GM21515 (cell line): ENCODE data around the gene CLHC1.
A peak's percentile ranks its signal among the peaks of the same experiment; 100 is the strongest.
"Not testable (repeated sequence)": the region's sequence is repeated elsewhere in the genome, so short reads cannot be mapped to it uniquely, and the experiment has no call there.

Experiments
- ATAC-seq: cut with Tn5 transposase; IDR thresholded peaks from one replicate; pipeline ENCODE4 v1.9.1; 2021; ENCODE audit not compliant: unreplicated experiment

CLHC1 gene

DNA sequence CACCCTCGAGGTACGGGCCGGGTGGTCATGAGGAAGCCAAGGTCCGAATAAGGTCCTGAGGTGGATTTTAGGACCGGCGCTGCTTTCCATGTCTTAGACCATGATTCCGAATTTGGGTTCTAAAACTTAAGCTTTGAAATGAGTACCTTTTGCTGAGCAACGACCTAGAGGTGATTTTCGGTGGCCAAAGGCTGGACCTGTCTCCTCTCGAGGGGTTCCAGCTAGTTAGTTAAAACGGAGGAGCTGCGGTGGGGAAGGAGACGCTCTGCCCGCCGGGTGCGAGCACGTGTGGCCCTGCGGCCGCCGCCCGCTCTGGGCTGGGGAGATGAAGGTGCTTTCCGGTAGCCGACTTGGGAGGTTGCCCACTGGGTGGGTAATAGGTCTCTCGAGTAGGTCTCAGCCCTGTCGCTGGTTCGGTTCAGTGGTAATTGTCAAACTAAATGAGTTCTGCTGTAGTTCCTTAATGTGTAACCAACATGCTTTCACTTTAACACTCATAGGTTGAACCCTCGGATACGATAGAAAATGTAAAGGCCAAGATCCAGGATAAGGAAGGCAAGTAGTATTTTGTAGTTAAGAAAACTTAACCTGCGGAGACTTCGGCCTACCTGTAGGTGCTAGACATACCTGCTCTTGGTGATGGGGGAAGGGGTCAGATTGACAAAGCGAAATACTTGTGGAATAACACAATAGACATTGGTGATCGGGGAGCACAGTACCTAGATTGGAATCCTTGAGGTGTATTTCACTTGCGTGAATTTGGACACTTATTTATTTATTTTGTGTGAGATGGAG lies 967 bp upstream of the CLHC1 start:
- peak; percentile 6 for ATAC-seq

DNA sequence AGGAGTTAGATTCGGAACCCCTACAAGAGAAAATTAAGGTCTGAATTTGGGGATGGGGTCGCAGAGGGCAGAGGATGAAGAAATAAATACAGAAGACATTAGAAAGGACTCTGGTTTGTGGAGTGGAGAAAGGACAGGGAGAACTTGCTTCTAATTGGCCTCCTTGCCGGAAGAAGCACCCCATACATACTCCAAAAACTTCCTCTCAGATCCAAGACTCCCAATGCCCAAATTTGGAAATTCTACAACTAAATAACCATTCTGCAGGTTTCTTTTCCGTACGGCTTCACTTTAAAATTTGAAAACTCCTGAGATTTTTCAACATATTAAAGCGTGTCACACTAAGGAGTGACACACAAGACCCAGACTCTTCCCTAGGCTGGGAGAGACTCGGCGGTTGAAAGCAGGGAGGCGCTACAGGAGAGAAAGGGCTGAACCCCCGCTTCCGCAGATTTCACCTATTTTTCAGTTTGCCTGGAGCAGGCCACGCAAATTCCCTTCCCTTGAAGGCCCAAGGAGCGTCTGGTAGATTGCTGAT lies 478 bp downstream of the CLHC1 start:
- ATAC-seq, result no peak

DNA sequence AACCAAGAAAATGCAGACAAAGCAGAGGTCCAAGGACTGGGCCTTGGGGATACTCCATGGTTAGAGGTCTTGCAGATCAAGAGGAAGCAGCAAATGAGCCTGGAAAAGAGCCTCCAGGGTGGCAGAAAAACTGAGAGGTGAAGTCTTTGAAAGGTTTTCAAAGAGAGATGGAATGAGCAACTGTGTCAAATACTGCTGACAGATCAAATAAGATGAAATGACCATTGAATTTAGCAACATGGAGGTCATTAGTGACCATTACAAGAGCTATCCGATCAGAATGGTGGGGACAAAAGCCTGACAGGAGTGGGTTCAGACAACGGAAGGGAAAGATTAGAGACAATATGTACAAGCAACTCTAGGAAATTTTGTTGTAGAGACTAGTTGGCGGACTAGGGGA lies 1.5 kb downstream of the CLHC1 start:
- ATAC-seq, result no peak

DNA sequence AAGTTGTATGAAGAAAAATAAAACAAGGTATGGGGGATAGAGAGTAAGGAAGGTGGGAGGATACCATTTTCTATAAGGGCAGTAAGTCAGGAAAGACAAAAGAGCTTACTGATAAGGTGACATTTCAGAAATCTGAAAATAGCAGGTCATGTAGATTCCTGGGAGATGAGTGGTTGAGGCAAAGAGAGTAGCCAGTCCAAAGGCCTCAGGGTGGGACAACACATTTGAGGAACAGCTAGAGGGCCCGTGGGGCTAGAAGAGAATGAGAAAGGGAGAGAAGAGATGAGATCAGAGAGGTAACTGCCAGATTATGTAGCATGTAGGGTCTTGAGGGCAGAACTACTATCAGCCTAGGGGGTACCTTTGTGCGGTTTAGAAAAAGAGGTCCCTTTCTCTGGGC lies 2.9 kb downstream of the CLHC1 start:
- ATAC-seq, result no peak

DNA sequence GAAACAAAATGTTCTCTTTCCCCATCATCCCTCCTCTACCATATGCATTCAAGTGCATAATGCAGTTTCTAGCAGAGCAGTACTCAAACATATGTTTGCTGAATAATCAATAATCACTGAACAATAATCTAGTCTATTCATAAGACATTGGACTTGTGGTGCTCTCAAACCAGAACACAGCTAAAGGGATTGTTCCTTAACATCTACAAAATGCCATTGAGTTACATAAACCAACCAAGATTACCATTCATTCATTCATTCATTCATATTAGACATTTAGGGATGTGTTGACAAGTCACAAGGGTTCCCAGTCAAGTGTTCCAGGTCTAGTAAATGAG lies 3.9 kb downstream of the CLHC1 start:
- ATAC-seq, result no peak

DNA sequence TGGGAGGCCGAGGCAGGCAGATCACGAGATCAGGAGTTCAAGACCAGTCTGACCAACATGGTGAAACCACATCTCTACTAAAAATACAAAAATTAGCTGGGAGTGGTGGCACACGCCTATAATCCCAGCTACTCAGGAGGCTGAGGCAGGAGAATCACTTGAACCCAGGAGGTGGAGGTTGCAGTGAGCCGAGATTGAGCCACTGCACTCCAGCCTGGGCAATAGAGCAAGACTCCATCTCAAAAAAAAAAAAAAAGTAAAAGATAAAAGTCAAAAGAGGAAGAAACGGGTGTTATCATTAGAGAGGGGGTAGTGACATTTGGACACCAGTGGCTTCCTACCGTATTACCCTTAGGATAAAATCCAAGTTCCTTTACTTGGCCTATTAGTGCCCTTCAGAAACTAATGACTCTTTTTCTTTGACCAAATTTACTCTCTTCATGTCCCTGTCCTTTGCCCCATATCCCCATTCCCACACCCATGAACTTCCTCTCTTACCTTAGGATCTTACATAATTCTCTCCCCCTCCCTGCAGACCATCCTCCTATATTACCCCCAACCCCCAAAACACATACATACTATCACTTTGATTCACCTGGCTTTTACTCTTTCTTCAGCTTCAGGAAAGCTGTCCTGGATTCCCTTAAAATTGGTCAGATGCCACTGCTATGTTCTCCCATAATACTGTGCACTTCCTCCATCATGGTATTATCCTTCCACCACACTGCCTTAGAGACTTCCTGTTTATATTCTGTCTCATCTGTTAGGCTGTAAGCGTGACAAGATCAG lies 4.5 kb downstream of the CLHC1 start:
- ATAC-seq, result not testable (repeated sequence)

DNA sequence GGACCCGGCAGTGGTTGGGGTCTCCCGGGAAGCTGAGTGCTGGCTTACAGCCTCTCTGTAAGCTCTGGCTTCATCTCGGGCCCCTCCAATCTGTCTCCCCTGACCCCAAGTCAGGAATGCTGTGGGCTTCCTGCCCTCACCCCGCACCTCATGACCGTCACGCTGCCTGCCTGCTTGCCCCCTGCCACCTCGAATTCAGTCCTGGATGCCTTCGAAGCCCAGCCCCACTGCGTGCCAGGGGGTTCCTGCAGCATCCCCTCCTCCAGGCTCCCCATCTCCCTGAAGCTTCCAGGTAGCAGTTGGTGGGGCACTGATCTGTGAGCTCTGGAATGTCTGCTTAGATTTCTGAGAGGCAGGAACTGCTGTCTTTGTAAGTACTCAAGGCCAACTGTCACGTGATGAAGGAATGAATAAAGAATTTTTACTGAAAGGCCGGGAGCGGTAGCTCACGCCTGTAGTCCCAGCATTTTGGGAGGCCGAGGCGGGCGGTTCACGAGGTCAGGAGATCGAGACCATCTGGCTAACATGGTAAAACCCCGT lies 6.5 kb downstream of the CLHC1 start:
- ATAC-seq, result no peak

DNA sequence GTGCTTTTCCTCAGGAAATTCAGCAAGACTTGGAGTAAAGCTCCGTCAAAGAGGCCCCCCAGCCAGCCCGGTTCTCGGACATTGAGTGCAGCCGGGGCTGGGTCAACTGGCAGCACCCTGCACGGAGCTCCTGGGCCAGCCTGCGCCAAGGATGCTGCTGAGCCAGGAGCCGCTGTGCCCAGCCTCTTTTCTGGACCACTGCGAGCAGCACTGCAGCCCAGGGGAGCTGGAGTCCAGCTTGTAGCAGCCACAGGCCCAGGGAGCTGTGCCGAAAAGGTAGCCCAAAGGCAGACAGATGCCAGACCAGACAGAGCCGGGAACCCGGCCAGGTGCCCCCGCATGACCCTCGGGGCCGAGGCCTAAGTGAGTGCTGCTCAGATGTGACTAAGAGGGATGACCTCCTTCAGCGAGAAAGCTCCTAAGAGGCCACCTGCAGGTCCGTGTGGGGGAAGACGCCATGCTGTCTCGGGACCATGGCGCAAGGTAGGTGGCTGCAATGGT lies 7.3 kb downstream of the CLHC1 start:
- ATAC-seq, result no peak

DNA sequence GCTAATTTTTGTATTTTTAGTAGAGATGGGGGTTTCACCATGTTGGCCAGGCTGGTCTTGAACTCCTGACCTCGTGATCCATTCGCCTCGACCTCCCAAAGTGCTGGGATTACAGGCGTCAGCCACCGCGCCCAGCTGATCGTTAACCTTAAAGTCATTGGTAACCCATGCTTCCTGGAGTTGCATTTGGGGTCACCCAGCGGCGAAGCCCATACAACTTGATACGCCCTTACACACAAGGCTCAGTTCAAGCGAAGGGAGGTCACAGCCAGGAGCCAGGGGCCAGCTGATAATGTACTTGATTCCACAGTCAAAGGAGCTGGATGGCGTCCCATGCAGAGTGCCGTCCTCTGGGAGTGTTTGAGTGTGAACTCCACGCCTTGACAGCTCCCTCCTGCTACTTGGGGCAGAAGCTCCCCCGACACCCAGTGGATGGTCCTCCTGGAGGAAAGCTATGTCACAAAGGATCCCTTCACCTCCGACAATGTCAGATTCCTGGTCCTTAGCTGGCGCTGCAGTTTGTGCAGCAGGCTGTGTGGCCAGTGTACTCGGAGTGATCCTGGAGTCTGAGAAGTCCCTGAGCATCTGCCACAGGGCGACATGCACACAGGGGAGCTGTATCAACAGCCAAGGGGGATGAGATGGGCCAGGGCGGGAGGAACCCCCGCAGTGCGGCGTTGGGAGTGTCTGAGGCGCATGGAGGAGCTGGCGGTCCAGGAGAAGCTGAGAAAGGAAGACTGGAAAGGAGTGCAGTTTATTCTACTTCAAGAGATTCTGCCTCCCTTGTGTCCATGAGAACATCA lies 7.9 kb downstream of the CLHC1 start:
- no peak for ATAC-seq

DNA sequence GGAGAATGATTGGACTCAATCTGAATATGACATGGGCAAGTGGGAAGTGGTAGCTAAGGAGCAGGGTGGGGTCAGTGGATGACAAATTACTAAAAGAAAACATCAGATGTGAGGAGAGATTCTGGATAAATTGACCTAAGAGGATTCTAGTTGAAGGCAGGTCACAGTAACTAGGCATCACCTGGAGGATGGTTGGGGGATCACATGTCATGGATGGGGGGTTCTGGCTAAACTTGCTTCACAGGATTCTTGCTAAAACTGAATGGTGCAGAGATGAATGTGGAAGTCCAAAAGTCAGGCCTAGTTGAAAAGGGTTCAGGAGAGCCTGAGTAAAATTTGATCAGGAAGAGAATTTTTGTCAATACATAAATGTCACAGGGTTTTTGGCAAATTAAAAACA lies 18.3 kb downstream of the CLHC1 start:
- no peak for ATAC-seq

DNA sequence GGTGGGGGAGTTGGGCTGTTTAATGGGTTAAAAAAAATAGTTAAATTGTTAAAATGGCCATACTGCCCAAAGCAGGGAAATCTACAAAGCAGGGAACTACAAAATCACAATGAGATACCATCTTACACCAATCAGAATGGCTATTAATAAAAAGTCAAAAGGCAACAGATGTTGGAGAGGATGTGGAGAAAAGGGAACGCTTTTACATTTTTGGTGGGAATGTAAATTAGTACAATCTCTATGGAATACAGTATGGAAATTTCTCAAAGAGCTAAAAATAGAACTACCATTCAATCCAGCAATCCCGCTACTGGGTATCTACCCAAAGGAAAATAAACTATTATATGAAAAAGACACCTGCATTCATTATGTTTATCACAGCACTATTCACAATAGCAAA lies 27.1 kb downstream of the CLHC1 start:
- no peak for ATAC-seq

DNA sequence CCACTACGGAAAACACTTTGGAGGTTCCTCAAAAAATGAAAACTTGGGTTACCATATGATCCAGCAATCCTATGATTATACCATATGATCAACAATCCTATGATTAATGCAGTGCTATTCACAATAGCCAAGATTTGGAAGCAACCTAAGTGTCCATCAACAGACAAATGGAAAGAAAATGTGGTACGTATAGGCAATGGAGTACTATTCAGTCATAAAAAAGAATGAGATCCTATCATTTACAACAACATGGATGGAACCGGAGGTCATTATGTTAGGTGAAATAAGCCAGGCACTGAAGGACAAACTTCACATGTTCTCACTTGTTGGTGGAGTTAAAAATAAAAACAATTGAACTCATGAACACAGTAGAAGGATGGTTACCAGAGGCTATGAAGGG lies 27.6 kb downstream of the CLHC1 start:
- no peak for ATAC-seq

DNA sequence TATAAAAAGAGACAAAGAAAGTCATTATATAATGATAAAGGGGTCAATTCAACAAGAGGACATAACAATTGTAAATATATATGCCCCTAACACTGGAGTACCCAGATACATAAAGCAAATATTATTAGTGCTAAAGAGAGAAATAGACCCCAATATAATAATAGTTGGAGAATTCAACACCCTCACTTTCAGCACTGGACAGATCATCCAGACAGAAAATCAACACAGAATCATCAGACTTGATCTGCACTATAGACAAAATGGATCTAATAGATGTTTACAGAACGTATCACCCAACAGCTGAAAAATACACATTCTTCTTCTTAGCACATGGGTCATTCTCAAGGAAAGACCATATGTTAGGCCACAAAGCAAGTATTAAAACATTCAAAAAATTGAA lies 31.7 kb downstream of the CLHC1 start:
- ATAC-seq, result no peak

DNA sequence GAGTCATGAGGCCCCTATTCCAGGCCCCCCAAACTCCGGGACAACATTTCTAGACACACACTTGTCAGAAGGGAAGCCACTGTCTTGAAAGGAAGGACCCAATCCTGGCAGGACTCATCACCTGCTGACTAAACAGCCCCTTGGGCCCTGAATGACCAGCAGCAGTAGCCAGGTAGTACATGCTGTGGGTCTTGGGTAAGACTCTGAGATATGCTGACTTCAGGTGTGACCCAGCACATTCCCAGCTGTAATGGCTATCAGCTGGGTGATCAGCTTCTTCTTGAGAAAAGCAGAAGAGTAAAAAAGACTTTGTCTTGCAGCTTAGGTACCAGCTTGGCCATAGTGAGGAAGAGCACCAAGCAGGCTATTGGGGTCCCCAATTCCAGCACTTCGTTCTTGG lies 35.6 kb downstream of the CLHC1 start:
- ATAC-seq, result no peak

DNA sequence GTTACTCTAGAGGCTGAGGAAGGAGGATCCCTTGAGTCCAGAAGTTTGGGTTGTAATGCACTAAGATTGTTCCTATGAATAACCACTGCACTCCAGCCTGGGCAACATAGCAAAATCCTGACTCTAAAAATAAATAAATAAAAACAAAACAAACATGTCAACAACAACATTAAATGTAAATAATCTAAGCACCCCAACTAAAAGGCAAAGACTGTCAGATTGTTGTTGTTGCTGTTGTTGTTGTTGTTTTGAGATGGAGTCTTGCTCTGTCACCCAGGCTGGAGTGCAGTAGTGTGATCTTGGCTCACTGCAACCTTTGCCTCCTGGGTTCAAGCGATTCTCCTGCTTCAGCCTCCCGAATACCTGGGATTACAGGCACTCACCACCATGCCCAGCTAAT lies 40.2 kb downstream of the CLHC1 start:
- not testable (repeated sequence) for ATAC-seq

DNA sequence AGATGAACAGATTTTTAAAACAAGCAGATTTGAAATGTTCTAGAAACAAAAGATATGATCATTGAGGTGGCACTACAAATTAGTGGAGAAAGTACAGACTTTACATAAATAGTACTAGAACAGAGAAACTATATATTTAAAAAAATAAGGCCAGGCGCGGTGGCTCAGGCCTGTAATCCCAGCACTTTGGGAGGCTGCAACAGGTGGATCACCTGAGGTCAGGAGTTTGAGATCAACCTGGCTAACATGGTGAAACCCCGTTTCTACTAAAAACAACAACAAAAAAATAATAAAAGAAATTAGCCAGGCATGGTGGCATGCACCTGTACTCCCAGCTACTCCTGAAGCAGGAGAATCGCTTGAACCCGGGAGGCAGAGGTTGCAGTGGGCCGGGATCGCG lies 45.3 kb downstream of the CLHC1 start:
- ATAC-seq, result not testable (repeated sequence)

DNA sequence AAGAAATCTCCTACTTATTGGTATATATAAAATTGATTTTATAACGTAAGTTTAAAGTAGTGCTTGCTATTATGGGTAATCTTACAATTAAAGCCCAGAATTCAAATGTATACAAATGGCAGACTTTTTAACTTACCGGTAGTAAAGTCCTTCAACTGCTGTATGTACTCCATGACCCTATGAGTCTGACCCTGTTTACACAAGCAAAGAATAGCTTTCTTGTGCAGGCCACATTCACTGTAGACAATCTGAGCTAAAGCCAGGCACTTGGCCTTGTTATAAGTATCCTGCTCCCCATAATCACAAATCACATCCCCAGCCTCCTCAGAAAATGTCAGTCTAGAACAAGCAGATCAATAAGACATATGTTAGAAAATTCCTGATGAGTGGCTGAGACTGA lies 51.7 kb downstream of the CLHC1 start:
- no peak for ATAC-seq

DNA sequence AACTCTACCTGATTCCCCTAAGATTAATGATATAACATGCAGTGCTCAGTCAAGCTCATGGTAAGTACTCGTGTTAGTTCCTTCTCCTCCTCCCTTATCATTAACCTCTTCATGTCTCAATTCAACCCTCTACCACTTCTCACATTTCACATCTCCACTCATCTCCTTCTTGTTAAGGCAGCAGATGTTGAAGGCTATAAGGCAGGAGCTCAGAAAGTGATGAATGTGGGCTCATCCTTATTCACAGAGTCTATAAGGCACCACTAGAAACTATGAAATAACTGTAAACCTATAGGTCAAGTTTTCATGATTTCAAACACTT lies 56.0 kb downstream of the CLHC1 start:
- no peak for ATAC-seq

DNA sequence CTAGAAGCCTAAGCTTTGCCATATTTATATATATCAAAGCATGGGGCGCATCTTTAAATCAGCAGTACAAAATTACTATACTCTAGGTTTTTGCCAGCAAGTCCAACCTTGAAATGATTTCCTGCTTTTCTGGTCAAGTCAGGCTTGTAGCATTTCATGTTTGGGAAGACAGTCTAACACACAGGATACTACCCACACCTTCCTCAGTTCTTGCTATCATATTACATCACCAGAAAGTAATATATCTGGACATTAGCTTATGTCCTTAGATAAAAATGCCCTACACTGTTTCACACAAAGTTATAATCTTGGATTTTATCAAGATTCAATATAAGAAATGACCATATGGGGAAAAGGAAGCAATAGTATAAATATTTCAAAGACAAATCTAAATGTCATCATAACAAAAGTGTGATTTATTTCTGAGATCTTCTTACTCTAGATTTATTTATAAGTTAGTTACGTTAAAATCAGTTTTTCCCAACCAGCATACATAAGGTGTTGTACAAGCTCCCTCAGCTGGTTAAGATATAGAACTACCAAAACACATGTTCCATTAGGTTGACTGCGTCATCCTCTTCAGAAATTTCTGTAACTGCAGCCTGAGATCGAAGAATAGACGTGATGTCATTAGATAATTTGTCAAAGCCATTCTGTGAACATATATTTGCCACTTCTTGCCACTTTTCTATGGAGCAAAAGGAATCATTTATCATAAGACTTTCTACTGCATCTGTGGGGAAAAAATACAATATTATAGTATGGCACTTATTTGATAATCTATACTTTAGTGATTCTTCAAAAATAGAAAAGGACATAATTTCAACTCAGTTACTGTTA lies 56.6 kb downstream of the CLHC1 start:
- peak; percentile 70 for ATAC-seq

DNA sequence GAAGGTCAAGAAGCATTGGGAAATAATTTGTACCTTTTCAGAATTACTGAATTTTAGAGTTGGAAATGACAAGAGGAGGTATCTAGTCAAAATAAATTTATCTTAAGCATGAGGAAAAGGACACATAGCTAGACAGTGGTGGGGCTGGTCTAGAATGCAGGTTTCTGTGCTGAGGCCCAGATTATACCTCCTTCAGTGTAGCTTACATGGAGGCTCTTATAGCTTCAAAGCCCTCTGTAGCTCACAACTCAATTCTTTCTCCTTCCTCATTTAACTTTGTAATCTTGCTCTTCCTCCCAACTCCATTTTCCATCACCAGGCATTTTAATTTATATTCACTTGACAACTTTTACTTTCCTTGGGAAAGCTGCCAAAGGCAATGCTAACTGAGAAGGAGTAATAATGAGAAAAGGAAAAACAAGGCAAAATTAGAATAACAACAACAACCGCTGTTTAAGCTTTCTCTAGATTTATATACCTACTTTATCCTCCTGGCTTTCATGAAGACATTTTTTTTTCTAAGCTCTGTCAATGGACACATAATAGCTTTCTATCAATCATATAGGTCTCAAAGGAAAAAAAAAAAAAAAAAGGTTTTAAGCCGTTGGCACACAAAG lies 58.5 kb downstream of the CLHC1 start:
- no peak for ATAC-seq
